ENCODE results near the gene SETD3.
A peak's percentile ranks its signal among the peaks of the same experiment; 100 is the strongest.

SETD3 gene

DNA sequence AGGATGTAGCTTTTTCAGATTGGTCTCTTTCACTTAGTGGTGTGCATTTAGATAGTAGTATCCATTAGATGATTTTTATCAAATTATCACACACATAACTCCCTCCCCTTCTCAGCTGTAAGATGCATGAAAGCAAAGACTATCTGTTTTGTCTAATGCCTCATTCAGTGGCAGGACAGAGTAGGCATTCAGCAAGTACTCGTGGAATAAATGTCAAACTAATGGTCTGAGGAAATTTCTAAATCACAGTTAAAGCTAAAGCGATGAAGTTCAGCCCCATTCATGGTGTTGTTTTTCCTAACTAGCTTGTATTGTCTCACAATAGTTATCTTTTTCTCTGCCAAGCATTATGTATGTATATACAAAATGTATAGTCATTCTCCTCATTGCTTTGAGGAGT is 16.7 kb upstream of the SETD3 start:
- DNase-seq (ENCODE audit: low spot score), result no peak

DNA sequence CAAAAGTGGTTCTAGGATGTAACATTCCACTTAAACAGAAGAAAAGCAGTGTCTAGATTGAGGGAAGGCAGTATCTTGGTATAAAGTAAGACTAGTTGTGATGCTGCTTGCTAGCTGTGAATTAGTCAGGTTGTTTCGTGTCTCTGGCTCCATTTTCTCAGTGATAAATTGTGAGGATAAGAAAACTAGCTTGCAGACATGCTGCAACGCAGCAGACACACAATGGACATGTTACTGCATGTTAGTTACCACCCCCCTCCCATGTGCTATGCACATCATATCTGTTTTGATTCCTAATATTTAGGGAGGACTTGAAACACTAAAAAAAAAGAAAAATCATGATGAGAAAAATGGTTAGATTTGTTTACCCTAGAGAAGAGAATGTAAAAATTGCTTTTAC is 3.4 kb upstream of the SETD3 start:
- no peak for DNase-seq (ENCODE audit: low spot score)

GRCh38 chr14:99481745-99482099 is 1.1 kb upstream of the SETD3 start:
- no peak for DNase-seq (ENCODE audit: low spot score)

DNA sequence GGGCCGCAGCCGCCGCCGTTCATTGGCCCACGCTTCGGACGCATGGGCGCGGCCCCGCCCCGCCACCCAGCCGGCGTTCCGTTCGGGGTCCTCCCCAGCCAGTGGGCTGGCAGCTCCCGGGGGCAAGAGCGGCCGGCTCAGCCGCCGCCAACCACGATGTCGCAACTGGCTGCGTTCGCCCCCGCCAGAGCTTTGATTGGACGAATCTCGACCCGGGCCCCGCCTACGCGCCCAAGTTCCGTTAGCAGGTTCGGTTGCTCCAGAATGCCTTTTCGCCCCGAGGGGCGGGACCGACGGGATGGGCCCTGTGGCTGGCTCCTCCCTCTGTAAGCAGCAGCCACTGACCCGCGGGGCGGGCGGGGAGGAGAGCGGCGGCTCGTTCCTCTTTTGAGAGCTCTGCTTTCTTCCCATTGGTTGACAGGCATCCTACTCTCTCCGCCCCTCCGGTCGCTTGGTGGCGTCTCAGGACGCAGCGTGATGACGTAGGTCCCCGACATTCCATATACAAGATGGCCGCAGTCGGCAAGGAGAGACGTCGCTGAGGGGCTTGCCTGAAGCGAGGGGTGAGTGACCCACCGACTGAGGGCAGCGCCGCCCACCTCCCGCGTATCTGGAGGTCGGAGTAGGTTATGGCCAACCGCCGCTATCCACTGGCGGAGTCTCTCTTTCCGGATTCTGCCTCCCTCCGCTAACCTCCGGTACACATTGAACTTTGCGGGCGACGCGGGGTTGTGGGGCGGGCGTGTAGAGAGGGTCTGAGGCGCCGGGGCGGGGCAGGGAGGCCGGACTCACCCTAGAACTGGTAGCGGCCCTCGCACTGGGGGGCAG is 472 bp upstream of the SETD3 start, which contains the start of gene CCNK:
TSS of gene CCNK (plus strand) at position 493 of the 828 bp plus-strand sequence. CDS start 11,269 bp downstream, outside the sequence.
- peak; percentile 100 for DNase-seq (ENCODE audit: low spot score)

- no peak for DNase-seq (ENCODE audit: low spot score)
Observed at GRCh38 chr14:99479160-99479905, 1.3 kb downstream of the SETD3 start.

- no peak for DNase-seq (ENCODE audit: low spot score)
Observed at GRCh38 chr14:99478128-99478527, 2.5 kb downstream of the SETD3 start.

- no peak for DNase-seq (ENCODE audit: low spot score)
Observed at GRCh38 chr14:99476864-99477263, 3.8 kb downstream of the SETD3 start.

GRCh38 chr14:99475660-99476059 is 5.0 kb downstream of the SETD3 start:
- DNase-seq (ENCODE audit: low spot score), result no peak

GRCh38 chr14:99475179-99475578 is 5.5 kb downstream of the SETD3 start:
- DNase-seq (ENCODE audit: low spot score), result no peak

DNA sequence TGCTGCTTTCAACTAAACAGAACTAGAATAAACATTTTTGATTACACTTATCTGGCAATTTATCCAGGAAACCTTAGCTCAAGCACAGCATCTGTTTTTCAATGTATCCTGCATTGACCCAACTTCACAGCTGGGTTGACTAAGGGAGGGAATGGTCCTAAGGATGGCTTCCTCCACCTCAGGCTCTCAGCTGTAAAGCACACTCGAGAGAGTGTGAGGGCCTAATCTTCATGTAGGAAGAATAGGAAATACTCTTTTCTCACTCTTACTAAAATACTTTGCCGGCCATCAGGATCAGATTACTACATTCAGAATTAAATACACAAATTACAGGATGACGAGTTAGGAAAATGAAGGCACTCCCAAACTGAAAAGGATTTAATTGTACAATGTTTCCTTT is 7.2 kb downstream of the SETD3 start:
- no peak for DNase-seq (ENCODE audit: low spot score)

DNA sequence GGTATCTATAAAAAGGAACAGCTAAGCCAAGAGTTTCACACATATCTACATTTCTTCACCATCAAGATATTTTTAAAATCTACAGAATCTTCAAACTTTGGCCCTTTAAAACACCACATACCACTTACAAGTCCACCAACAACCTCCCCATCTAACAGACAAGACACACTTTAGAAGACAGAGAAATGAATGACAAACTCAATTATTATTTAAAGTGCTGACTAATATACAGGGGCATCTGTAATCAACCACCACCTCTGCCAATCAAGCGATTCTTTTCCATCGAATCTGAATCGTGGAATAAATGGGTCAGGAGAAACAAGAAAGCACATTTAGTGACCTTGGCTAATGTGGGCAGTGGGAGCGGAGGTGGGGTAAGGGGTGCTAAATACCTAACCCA is 7.7 kb downstream of the SETD3 start:
- no peak for DNase-seq (ENCODE audit: low spot score)

- no peak for DNase-seq (ENCODE audit: low spot score)
Observed at GRCh38 chr14:99471731-99472130, 8.9 kb downstream of the SETD3 start.

- no peak for DNase-seq (ENCODE audit: low spot score)
Observed at GRCh38 chr14:99468836-99469592, 11.6 kb downstream of the SETD3 start.

GRCh38 chr14:99468081-99468480 is 12.6 kb downstream of the SETD3 start:
- DNase-seq (ENCODE audit: low spot score), result no peak

DNA sequence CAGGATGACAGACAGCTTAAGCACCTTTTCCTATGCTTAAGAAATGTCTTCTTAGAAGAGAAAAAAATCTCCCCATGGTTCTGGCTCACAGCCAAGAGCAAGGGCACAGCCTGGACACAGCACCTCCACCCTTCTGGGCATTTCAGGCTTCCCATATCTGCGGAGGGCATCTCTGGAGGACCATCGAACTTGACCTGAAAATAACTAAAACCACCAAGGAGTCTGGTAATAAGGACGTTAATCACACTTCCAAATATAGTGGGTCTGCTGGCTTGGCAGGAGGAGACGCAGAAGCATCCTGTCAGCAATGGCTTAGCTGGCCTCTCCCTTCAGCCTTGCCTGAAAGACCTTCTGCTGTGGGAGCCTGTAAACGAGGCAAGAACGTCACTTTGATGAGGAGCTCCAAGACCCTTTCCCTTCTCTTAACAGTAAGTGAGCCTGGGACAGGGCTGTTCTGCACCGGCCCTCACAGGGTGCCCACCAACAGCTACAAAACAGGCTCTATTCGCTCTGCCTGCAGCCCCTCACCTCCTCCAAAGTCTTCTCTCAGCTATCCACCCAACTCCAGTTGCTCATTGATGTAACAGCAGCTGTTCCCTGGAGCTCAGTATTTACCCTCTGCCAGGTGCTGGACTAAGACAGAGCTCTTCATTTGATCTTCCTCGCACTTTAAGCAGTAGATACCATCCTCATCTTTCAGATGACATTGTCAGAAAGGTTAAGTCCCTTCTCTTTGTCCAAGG is 13.2 kb downstream of the SETD3 start:
- DNase-seq (ENCODE audit: low spot score), result no peak

GRCh38 chr14:99466758-99467157 is 13.9 kb downstream of the SETD3 start:
- DNase-seq (ENCODE audit: low spot score), result no peak

DNA sequence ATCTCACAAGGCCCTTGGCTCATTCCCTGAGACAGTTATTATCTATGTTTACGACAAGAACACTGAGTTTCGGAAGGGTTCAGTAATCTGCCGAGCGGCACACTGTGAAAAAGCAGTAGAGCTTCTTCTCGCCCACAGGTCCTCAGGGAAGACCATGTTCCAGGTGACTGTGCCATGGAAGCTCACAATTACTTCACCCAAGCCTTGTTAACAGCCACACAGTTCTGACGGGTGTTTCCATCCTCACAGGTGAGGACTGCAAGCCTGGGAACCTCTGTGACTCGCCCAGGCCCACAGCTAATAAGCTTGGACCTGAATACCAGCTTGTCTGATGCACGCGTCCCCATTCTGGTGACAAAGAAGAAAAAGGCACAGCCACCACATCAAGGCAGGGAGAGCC is 15.4 kb downstream of the SETD3 start:
- DNase-seq (ENCODE audit: low spot score), result no peak

- no peak for DNase-seq (ENCODE audit: low spot score)
Observed at GRCh38 chr14:99463974-99464373, 16.7 kb downstream of the SETD3 start.

- no peak for DNase-seq (ENCODE audit: low spot score)
Observed at GRCh38 chr14:99462210-99462609, 18.4 kb downstream of the SETD3 start.

GRCh38 chr14:99461411-99462085 is 19.1 kb downstream of the SETD3 start:
- DNase-seq (ENCODE audit: low spot score), result no peak

GRCh38 chr14:99460793-99461192 is 19.9 kb downstream of the SETD3 start:
- DNase-seq (ENCODE audit: low spot score), result no peak

All from CD4-positive, alpha-beta T cell treated with Interleukin-6 at 100 ng/mL for 8 hours (primary cell).